NCI-H2107 (cell line): ENCODE results near the gene HNRNPAB.
"Not testable (repeated sequence)": the region's sequence is repeated elsewhere in the genome, so short reads cannot be mapped to it uniquely, and the experiment has no call there.

ENCODE experiments used
- DNase-seq: peaks from one replicate; lab custom pipeline; 2025; lab: John Stamatoyannopoulos, UW

The HNRNPAB gene

DNA sequence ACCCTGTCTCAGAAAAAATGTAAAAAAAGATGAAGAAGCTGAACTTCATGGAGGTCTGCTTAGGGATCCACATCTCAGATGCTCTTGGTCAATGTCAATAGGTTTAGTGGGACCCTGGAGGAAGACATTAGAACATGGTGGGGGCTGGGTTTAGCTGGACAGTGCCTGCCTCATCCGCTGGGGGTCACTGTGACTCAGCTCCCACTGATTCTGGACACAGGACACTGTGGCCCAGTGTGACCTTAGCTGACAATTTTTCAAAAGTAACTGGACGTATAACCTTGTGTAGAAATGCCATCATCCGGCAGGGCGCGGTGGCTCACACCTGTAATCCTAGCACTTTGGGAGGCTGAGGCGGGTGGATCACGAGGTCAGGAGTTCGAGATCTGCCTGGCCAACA, 7.3 kb upstream of the HNRNPAB start:
- DNase-seq = no peak

DNA sequence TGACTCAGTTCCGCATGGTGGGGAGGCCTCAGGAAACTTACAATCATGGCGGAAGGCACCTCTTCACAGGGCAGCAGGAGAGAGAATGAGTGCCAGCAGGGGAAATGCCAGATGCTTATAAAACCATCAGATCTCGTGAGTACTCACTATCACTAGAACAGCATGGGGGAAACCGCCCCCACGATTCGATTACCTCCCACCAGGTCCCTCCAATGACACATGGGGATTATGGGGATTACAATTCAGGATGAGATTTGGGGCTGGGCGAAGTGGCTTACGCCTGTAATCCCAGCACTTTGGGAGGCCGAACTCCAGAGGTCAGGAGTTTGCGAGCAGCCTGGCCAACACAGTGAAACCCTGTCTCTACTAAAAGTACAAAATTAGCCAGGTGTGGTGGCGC, 6.2 kb upstream of the HNRNPAB start:
- DNase-seq = not testable (repeated sequence)

DNA sequence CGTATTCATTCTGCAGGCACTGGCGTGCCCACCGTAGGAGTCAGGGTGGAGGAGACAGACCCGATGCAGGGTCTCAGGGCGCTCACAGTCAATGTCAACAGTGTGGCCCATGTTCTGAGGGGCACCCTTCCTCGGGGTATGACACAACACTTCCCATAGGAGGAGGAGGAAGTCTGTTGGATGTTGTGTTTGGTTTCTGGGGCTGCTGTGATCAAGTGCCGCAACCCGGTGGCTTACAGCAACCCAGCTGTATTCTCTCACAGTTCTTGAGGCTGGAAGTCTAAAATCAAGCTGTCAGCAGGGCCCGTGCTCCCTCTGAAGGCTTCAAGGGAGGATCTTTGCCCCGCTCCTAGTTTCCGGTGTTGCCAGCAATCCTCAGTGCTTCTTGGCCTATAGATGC, 5.6 kb upstream of the HNRNPAB start:
- no peak for DNase-seq

DNA sequence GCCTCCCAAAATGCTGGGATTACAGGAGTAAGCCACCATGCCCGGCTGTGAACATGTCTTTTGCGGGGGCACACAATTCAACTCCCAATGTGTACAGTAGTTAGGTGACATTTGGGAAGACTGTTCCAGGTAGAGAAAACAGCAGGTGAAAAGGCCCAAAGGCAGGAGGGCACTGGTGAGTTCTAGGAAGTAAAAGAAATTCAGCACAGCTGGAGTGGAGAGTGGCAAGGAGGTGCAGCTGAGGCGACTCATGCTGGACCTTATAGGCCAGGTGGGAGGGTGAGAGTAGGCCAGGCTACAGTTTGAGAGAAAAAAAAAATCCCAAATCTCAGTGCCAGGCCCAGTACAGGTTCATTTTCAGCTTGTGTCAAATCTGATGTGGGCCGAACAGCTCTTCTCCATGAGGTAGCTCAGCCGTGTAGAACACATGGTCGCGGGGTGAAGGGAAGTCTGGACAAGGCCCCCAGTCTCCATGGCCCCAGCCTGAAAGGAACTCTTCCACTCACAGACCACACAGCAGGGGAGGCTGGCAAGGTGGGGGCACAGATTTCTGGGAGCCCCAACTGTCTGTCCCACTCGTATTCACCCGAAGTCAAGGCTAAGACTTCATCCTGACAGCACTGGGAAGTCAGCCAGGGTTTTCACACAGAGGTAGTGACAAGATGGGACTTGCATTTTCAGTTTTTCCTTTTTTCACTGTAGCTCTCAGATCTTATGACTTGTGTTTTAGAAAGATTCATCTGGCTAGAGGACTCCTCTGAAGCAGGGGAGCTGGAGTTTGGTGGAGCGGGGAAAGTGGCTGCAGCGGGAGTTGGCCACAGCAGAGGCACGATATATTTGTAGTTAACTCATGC, 4.5 kb upstream of the HNRNPAB start:
- DNase-seq = no peak

DNA sequence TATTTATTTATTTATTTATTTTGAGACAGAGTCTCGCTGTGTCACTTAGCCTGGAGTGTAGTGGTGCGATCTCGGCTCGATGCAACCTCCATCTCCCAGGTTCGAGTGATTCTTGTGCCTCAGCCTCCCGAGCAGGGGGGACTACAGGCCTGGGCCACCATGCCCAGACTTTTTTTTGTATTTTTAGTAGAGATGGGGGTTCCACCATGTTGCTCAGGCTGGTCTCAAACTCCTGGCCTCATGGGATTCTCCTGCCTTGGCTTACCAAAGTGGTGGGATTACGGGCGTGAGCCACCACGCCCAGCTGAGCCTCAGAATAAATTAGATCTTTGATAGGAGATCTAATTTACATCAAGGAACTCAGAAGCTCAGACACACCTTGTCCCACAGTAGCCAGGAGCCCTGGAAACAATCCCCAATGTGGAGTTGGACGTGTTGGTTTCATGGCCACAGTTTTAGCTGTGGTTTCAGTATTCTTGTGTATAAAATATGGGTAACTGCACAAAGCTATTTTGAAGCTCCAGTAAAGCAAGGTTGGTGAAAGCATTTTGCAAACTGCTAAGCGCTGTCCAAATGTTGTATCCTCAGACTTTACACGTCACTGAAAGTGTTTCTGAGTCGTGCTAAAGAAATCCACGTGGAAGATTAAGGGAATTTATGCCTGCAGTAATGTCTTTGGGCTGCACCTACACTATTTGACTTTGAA, 3.0 kb upstream of the HNRNPAB start:
- DNase-seq = no peak

DNA sequence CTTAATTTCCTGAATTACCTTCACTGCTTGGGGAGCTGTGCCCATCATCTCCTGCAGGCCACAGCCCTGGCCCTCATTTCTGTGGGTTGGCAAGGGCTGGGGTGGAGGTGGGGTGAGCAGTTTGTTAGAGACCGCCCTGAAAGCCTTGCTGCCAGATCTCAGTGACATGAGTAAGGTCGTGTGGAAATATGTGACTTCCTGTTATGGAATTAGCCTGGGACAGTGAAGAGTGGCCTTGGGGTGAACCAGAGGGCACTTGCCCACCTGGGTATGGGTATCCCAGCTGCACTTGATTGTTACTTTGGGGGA, 2.5 kb upstream of the HNRNPAB start:
- no peak for DNase-seq

DNA sequence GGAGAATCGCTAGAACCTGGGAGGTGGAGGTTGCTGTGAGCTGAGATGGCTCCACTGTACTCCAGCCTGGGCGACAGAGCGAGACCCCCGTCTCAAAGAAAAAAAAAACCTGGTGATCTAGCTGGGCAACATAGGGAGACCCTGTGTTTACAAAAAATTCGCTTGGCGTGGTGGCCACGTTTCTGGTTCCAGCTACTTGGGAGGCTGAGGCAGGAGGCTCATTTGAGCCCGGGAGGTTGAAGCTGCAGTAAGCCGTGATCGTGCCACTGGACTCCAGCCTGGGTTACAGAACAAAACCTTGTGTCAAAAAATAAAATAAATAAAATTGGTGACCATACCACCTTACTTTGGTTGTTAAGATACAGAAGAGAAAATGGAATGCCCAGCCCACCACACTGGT, 1.8 kb upstream of the HNRNPAB start:
- DNase-seq = no peak

DNA sequence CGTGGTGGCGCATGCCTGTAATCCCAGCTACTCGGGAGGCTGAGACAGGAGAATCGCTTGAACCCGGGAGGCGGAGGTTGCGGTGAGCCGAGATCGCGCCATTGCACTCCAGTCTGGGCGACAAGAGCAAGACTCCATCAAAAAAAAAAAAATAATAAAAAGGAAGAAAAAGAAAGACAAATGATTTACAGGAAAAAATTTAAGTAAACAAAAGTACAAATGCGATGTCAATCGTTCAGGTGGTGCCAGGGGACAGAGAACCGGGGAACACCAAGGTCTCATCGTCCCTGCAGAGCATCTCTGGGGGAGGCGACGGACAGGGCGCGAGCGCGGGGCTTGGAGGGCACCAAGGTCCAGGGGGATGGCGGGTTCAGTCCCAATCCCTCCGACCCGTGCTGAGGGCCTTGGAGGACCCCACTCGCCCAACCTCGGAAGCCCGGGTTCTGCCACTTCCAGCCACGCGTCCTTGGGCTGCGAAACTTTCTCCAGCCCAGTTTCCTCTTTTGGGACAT, 607 bp upstream of the HNRNPAB start:
- DNase-seq = no peak

DNA sequence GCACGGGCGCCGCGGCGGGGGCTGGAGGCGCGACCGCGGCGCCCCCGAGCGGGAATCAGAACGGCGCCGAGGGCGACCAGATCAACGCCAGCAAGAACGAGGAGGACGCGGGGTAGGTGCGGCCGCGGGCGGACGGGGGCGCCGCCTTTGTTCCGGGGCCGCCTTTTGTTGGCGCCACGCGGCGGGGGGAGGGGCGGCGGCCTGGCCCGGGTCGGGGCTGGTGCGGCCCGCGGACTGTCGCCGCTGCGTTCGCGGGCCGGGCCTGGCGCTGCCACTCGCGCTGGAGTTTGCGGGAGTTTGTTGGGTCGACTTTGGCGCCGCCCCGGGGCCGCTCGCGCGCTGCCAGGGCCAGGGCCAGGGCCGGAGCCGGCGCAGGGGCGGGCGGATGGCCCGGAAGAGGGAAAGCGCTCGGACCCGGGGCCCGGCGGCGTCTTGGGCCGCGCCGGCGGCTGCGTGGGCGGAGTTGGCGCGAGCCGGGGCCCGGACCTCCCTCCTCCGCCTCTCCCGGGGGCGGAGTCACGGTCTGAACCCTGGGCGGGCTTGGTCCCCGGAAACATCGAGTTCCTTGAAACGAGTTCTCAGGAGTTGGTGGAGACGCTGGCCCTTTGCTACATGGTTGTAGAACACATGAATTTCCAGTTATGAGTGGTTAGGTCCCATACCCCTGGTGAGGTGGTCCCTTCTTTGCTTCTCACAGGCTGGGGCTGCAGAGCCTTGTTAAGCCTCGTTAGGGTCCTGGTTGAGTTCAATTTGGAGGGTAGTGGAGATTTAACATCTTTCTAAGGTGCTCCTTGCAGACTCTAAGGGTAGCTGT, 809 bp downstream of the HNRNPAB start:
- DNase-seq = peak; percentile 18

DNA sequence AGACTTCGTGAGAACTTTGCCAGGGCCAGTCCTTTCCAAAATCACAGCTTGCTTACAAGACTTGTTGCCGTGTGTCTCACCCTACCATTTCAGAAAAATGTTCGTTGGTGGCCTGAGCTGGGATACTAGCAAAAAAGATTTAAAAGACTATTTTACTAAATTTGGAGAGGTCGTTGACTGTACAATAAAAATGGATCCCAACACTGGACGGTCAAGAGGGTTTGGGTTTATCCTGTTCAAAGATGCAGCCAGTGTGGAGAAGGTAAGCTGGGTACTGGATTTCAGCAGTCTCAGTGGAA, 1.4 kb downstream of the HNRNPAB start:
- DNase-seq = no peak

DNA sequence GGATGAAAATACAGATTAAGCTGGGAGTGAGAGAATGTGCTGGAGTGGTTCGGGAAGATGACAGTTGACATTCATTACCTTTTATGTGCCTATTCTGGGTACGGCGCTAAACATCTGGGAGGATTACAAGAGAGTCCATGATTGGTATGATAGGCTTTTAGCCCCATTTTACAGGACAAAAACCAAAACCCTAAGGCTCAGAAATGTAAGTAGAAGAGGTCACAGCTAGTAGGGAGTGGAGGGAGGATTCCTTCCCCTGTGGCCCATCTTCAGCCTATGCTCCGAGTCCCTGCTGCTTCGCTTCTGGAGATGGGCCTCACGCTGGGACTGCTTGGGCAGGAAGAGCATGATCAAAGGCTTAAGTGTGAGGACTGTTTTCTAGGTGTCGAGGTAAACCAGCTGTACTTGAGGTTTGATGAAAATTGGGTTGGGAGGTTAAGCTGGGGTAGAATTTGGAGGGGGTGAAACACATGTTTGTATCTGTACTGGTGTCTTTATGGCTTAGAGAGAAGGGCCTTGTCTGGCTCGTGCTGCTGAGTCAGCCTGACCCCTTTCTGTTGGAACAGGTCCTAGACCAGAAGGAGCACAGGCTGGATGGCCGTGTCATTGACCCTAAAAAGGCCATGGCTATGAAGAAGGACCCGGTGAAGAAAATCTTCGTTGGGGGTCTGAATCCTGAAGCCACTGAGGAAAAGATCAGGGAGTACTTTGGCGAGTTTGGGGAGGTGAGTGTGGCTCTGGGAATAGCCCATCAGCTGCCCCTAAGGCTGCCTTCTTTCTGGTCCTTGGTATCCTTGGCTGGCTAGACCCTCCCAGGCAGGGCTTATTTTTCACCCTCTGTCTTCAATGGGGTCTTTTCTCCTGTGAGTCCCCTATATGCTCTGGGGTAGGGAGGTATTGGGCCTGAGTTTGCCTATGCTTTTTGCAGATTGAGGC, 2.1 kb downstream of the HNRNPAB start:
- no peak for DNase-seq

DNA sequence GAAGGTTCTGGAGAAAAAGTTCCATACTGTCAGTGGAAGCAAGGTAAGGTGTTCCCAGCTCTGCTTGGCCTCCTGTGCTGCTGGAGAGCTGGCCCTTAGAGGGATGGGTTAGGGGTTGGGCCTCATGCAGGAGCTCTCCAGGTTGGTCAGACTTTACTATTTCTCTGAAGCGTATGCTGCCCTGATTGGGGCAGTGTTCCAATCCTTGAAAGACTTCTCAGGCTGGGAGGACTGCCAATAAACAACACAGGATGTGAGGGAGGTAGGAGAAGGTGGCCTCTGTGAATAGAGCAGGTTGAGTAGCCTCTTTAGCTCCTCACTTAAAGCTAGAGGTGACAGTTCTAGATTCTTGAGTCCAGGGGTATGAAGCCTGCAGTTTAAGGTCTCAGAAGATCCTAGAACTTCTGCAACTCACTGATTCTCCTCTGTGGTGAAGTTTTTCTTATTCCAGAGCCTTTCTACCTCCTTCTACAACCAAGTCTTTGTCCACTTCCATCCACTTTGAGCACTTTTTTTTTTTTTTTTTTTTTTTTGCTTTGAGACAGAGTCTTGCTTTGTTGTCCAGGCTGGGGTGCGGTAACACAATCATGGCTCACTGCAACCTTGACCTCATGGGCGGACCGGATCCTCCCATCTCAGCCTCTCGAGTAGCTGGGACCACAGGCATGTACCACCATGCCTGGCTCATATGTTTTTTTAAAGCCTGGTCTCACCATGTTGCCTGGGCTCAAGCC, 3.0 kb downstream of the HNRNPAB start:
- no peak for DNase-seq

DNA sequence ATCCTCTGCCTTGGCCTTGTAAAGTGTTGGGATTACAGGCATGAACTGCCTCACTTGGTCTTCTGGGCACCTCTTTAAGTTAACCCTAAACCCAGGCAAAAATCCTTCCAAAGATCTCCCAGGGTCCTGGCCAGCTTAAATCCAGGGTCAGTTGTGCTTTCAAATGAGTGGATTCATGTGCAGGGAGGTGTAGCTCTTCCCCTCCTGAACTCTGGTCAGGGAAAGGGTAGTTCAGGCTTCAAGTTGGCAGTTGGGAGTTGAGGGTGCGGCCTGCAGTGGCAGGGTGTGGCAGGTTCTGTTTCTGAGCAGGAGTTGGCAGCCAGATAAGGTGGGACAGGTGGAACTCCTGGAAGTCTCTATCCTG, 3.6 kb downstream of the HNRNPAB start:
- no peak for DNase-seq

DNA sequence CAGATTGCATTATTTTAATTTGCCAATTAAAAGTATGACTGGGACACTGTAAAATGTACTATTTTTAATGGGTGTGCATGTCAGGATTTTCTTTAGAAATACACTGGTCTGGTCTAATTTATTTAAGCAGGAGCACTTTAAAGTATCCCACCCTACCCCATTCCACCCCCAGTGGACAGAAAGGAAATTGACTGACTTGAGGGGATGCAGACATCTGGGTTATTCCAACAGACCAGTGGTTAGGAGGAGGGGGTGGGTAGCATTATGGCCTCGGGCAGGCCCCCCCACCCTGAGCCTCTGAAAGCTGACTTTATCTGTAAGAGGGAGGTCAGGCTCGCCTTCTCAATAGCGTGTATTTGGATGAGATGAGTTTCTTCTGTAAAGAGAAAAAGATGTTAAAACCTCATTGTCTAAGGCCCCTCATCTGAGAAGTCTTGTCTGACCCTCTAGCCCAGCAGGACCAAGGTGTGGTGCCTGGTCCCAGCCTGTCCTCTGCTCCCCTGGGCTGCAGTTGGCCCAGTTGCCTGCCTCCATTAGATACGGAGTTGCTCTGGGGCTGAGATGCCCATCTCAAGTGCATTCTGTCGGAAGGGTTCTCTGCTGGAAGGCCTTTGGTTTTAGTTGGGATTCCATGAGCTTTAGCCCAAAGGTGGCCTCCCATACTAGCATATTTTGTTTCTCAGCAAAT, 4.4 kb downstream of the HNRNPAB start:
- DNase-seq = no peak

DNA sequence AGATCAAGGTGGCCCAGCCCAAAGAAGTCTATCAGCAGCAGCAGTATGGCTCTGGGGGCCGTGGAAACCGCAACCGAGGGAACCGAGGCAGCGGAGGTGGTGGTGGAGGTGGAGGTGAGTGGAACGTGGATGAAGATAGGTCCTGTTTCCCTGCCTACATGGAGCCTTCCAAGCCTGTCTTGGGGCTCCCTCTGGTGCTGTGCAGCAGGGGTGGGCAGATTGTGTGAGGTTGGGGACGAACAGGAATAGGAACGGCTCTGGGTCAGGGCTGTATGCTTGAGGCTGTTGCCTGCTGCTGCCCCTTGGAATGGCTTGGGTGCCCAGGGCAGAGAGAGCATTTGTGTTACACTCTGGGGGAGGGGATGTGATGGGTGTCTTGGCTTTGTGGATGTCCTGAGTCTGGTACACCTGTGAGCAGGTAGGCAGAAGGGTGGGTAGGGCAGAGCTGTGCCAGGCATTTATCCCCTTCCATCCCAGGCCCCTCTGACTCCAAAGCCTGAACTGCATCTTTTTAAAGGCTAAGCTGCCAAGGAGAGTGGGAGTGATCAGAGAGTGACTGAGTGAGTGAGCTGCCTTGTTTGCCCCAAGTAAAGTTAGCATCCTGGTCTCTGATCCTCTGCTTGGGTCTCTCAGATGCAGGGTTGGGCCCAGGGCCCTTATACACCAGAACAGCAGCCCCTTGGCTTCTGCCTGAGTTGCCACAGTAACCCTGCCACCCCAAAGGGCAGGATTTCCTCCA, 5.2 kb downstream of the HNRNPAB start:
- DNase-seq = no peak

DNA sequence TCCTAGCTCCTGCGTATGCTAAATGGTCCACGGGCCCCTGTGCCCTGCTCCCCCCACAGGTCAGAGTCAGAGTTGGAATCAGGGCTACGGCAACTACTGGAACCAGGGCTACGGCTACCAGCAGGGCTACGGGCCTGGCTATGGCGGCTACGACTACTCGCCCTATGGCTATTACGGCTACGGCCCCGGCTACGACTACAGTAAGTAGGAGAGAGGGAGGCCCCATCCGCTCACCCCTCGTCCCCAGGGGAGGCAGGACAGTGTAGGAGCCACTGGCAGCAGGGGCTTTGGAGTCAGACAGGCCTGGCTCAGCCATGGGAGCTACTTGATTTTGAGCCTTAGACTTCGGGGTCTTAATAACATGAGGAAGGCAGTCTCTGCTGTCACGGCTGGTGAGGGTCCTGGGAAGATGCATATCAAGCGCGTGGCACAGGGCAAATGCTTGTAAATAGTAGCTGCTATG, 5.8 kb downstream of the HNRNPAB start:
- no peak for DNase-seq

DNA sequence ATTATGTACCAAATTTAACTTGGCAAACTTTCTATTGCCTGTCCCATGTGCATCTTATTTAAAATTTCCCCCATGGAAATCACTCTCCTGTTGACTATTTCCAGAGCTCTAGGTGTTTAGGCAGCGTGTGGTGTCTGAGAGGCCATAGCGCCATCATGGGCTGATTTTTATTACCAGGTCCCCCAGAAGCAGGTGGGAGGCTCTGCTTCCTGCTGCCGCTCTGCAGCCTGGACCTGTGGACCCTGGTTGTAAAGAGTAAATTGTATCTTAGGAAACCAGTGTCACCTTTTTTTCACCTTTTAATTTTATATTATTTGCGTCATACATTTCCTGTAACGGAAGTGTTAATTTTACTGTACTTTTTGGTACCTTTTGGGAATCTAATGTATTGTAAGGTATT, 6.4 kb downstream of the HNRNPAB start:
- no peak for DNase-seq

DNA sequence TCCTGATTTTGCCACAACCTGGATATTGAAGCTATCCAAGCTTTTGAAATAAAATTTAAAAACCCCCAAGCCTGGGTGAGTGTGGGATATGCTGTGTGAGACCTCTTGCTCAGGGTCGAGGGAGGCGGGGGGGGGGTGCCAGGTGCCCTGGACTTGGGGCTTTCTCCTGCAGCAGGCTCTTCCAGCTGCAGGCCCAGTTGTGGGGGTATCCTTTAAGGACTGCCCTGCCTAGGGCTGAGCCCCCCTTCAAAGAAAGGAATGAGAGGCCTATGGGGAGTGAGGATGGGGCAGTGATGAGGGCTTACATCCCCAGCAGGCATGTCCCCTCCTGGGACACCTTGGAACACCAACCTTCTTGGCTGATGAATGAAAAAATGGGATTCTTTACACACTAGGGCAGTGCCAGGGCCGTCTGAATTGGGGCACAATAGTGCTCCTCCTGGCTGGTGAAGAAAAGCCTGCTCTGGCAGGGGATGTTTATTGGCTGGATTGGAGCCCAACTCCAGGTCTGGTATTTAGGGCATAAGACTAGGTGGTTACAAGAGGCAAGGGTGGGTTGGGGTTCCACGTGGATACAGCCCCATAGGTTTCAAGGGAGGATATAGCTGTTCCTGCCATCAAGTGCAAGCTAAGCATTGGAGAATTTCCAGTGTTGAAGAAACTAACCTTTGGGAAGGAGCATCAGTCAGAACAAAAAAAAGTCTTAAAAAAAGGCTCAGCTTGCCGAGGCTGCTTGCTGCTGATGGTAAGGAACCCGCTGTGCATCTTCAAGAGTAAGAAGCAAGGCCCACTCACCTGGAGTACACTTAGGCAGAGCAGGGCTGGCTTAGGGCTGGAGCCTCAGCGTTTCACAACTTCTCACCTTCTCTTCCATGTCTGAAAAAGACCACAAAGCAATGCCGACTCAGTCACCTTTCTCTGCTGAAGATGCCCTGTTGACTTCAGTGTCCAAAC, 7.0 kb downstream of the HNRNPAB start:
- DNase-seq = no peak
